HG02885 (cell line): ENCODE measurements around the gene HYOU1.
"Not testable (repeated sequence)": the region's sequence is repeated elsewhere in the genome, so short reads cannot be mapped to it uniquely, and the experiment has no call there.

Source experiments
- ATAC-seq: cut with Tn5 transposase; IDR thresholded peaks from one replicate; pipeline ENCODE4 v1.9.1; 2021; ENCODE audit warnings: mild to moderate bottlenecking; ENCODE audit not compliant: unreplicated experiment, poor library complexity

The HYOU1 gene

DNA sequence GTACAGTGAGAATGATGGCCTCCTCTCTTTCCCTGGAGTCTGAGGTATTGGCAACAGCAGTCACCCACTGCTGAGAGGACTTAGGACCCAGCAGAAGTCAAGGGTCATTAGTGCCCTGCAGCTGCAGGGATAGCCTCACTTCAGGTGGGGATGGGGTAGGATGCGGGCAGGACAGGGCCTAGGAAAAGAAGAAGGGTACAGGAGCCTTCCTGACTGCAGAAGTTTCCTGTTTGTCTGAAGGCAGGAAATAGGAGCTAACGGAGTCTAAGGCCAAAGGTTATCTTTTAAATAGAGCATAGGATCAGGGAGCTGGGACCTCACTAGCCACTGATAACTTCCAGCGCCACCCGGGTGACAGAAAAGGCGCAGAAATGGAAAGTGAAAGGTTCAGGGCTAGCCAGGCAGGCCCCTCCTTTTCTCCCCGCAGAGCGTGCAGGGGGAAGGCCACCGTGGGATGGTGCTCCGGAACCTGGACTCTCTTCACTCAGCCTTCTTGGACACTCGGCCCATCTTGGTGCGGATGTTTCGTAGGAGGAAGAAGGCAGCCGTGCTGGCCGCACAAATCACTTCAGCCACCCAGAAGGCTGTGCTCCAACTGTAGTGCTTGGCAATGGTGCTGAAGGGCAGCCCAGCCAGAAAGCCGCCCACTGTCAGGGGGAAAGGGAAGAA is 32.4 kb downstream of the HYOU1 start:
- no peak for ATAC-seq

DNA sequence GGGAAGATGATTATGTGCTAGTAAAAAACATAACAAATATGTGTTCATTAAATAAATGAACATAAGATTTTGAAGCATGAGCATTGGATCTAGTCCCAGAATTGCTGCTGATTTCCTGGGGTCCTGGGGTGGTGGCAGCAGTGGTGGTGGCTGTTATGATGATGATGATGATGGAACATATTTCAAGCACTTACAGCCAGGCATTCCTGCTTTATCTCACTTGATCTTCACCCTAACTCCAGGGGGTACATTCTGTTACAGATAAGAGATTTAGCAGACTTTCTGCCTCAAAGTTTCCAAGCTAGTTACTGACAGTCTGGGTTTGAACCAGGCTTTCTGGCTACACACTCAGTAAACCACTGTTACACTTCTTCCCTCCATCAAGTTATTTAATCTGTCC is 33.3 kb downstream of the HYOU1 start:
- ATAC-seq = no peak

DNA sequence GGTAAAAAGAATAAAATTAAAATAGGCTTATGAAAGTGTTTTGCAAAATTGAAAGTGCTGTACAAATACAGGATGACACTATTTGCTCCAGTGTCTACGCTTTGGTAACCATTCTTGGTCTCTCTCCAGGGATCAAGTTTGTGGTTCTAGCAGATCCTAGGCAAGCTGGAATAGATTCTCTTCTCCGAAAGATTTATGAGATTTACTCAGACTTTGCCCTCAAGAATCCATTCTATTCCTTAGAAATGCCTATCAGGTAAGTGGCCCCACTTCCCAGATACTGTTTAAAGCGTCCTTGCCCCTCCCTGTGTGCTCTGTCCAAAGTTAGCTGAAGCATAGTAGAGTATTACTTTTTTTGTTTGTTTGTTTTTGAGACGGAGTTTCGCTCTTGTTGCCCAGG is 35.4 kb downstream of the HYOU1 start:
- ATAC-seq = no peak

DNA sequence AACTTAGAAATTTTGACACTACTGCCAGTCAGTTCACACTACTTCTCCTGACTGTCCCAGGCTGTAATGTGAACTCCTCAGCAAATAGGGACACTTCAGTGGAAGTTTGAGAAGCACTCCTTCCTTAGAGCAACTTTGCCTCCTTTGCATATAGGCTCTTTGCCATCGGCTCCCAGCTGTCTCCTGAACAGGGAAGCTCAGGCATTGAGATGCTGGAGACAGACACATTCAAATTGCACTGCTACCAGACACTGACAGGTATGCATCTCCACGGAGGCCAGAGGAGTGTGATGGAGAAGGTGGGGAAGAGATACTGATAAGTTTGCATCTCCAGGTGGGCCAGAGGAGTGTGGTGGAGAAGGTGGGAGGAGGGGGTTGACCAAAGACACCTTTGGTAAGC is 37.0 kb downstream of the HYOU1 start:
- ATAC-seq = no peak

DNA sequence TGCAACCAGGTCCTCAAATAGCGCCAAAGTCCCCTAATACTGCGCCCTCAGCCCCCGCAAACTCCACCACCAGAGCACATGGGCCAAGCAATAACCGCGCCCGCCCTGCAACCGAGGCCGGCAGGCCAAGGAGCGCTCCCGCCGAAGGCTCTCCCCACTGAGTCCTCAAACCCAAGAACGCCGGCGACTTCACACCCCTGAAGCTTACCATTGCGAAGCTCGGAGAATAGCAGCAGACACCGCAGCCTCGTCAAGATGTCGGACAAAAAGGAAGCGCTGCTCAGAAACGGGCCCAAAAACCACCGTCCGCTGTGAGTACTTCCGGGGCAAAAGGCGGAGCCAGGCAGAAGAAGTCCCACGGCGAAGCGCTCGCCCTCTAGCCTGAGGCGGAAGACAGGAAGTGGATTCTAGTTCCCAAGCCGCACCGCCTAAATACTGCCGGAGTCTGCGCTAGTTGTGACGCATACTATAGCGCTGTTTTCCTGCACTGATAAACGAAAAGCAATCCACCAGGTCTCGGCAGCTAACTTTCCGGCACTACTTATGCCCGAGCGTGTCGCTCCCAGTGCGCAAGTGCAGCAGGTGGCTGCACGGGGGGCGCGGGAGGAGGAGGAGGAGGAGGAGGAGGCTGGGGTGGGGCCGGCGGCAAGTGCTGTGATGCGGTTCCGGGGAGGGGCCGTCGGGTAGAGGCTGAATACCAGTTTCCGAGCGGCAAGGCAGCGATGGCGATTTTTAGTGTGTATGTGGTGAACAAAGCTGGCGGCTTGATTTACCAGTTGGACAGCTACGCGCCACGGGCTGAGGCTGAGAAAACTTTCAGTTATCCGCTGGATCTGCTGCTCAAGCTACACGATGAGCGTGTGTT is 38.7 kb downstream of the HYOU1 start, which contains the start of the genes RPS25 and TRAPPC4:
TSS of gene RPS25 (minus strand) at position 270 of the 865 bp plus-strand sequence. CDS start at position 211, 59 bp downstream.
TSS of gene TRAPPC4 (plus strand) at position 693 of the 865 bp plus-strand sequence. CDS start at position 723, 30 bp downstream.
- ATAC-seq = peak; percentile 86

DNA sequence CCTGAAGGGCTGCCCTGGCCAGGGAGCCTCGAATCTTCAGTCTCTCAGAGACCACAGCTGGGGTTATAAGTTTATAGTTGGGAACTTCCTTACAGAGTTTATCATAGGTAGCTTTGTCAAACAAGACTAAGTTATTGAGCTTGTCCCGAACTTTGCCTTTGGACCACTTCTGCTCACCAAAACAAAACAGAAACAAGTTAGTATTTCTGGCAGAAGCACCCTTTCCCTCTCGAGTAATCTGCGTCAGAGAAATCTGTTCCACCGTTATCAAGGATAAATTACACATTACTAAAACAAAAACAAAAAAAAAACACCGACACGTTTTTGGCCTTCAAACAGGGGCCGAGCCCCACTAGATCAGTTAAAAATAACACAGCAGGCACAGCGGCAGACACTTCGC is 39.6 kb downstream of the HYOU1 start:
- not testable (repeated sequence) for ATAC-seq

DNA sequence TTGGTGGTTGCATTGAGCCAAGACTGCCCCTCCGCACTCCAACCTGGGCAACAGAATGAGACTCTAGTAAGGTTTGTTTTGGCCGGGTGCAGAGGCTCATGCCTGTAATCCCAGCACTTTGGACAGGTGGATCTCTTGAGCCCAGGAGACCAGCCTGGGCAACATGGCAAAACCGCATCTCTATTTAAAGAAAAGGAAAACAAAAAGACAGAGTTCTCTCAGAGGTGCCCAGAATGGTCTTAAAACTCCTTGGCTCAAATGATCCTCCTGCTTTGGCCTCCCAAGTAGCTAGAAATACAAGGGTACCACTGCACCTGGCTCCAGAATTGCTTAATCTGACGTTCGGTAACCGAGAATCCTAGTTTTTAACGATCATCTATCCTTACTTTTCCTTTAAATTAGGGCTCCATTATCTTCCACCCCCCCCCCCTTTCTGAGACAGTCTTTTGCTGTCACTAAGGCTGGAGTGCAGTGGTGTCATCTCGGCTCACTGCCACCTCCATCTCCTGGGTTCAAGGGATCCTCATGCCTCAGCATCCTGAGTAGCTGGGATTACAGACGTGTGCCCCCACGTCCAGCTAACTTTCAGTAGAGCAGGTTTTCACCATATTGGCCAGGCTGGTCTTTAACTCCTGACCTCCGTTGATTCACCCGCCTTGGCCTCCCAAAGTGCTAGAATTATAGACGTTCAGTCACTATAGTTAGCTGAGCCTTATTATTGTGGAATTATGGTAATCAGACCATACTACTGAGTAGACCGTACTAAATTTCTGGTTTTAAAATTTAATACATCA is 40.6 kb downstream of the HYOU1 start:
- no peak for ATAC-seq

DNA sequence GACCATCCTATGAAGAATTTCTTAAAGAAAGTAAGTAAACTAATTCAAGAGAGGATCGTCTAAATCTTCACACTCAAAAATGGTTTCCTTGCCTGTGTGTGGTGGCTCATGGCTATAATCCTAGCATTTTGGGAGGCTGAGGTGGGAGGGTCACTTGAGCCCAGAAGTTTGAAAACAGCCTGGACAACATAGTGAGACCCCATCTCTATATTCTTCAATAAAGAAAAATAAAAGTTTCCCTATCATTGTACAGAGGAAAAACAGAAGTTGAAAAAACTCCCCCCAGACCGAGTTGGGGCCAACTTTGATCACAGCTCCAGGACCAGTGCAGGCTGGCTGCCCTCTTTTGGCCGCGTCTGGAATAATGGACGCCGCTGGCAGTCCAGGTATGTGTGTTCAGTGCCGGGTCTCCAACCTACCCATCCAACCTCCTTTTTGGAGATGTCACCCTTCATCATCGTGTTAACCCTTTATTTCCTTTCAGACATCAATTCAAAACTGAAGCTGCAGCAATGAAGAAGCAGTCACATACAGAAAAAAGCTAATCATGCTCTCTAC is 41.9 kb downstream of the HYOU1 start:
- no peak for ATAC-seq

DNA sequence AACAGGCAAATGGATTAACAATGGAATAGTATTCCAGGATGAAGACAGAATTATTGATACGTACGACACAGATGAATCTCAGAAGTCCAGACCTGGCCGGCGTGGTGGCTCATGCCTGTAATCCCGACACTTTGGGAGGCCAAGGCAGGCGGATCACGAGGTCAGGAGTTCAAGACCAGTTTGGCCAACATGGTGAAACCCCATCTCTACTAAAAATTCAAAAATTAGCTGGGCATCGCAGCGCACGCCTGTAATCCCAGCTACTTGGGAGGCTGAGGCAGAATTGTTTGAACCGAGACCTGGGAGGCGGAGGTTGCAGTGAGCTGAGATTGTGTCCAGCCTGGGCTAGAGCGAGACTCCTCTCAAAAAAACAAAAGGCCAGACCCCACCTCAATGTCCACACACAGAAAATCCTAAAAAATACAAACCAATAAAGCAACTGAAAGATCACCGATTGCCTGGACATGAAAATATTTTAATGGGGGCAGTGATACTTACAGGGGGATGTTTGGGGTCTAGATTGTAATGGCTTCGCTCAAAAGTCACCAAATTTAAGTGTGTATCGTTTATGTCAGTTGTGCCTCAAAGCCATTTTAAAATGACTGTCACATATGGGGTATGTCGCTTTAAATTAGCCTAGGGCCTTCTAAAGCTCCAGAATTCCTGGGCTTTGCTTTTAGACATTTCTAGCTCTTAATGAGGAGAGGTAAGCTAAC is 42.6 kb downstream of the HYOU1 start:
- no peak for ATAC-seq

DNA sequence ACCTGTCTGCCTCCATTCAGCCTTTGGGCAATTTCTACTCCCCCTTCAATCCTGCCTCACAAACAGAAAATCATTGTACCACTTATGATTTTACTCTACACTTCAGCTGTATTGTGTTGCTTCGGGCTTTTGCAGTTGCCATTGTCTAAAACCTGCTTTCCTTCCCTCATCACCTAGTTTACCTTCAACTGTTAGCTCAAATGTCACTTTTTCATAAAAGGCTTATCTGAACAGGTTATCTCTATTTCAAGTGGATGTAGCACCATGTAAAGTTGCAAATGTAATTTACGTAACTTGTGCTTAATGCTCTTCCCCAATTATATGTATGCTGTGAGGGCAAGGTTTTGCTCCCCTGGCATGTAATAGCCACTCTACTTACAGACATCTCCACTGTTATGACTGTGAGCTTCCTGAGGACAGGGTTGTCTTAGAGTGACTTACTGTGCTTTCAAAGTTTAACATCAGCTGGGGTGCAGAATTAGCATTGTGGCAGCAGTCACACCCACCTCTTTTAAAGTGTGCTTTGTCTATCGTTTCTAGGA is 44.3 kb downstream of the HYOU1 start:
- ATAC-seq = no peak

DNA sequence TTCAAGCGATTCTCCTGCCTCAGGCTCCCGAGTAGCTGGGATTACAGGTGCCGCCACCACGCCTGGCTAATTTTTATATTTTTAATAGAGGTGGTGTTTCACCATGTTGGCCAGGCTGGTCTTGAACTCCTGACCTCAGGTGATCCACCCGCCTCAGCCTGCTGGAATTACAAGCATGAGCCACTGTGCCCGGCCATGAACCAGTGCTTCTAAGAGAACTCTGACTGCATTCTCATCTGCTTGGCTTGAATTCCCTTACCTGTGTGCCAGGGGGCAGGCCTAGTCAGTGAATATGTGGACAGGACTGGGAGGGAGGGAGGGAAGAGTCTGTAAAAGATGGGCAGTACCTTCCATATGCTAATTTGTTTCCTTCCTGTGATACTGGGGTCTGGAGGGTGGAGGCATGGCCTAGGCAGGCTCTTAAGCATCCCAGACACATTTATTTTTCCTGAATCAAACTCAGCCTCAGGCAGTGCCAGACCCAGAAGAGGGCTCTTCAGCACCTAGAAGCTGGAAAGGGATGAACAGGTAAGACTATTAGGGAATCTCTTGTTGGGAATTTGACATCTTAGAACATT is 45.4 kb downstream of the HYOU1 start:
- no peak for ATAC-seq

DNA sequence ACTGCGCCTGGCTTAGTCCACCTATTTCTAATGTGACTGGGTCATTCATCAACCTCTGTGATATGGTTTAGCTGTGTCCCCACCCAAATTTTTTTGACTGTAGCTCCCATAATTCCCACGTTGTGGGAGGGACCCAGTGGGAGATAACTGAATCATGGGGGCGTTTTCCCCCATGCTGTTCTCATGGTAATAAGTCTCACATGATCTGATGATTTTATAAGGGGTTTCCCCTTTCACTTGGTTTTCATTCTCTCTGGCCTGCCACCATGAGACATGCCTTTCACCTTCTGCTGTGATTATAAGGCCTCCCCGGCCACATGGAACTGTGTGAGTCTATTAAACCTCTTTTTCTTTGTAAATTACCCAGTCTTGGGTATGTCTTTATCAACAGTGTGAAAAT is 50.3 kb downstream of the HYOU1 start:
- no peak for ATAC-seq

DNA sequence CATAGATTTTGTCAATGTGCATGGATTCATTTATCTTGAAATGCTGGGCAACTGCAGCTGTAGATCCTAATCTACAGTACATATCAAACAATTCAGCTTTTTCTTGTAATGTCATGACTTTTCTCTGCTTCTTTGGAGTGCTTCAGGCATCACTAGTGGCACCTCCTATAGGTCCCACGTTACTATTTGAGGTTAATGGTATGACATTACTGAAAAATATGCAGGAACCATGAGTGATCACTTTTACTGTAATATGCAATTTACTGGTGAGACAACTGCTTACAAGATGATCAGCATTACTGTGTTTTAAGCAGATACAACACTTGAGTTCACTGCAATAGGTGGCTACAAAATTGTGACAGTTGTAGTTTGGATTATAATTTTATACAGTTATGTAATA is 56.1 kb downstream of the HYOU1 start:
- ATAC-seq = no peak

DNA sequence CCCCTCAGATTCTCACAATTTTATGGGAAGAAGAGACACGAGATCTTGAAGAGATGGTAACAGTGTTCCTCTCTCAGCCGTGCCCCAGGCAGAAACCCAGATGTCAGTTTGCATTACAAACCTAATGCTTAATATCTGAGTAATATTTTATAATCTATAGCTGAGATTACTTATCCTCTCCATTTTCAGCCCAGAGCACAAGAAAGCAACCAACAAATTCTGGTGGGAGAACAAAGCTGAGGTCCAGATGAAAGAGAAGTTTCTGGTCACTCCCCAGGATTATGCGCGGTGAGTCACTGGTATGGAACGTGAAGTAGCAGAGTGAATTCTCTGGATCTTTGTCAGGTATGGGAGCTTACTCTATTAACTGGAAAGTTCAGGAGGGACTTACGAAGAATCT is 58.2 kb downstream of the HYOU1 start:
- ATAC-seq = no peak

DNA sequence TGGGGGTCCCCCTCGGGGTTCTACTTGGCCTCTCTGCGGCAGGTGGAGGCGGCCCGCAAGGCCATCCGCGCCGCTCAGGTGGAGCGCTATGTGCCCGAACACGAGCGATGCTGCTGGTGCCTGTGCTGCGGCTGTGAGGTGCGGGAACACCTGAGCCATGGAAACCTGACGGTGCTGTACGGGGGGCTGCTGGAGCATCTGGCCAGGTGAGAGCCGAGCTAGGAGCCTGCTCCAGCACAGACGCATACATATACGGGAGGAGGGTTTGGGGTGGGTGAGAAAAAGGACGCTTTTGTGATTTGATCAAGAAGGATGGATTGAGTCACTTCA is 58.7 kb downstream of the HYOU1 start:
- ATAC-seq = no peak

DNA sequence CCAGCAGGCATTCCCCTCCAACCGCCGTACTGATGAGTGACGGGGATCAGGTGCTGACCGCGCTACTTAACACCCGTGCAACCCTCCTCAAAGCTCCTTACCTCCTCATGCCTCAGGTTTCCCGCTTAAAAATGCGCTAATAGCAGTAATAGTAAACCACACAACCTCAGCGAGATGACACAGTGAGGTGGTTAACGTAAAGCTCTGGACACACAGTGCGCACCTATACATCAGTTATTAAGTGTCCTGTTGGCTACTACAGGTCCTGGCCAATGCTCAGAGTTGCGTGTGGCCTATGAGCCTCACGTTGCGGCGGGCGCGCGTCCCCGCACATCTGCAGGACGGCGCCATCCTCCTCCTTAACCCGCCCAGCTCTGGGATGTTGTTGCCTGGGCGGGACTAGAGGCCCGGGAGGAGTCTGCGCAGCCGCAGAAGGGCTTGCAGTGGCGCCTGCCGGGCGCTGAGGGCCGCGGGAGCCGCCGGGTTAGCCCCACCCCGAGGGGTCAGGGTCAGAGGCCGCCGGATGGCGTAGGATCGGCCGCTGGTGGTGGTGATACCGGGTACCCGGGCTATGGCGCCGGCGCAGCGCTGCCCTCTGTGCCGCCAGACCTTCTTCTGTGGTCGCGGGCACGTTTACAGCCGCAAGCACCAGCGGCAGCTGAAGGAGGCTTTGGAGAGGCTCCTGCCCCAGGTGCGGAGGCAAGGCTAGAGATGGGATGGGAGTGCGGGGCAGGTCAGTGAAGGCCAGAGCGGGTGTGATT is 59.2 kb downstream of the HYOU1 start, which contains the start of gene CENATAC:
TSS of gene CENATAC (plus strand) at position 512 of the 761 bp plus-strand sequence. CDS start at position 572, 60 bp downstream.
- peak; percentile 92 for ATAC-seq

DNA sequence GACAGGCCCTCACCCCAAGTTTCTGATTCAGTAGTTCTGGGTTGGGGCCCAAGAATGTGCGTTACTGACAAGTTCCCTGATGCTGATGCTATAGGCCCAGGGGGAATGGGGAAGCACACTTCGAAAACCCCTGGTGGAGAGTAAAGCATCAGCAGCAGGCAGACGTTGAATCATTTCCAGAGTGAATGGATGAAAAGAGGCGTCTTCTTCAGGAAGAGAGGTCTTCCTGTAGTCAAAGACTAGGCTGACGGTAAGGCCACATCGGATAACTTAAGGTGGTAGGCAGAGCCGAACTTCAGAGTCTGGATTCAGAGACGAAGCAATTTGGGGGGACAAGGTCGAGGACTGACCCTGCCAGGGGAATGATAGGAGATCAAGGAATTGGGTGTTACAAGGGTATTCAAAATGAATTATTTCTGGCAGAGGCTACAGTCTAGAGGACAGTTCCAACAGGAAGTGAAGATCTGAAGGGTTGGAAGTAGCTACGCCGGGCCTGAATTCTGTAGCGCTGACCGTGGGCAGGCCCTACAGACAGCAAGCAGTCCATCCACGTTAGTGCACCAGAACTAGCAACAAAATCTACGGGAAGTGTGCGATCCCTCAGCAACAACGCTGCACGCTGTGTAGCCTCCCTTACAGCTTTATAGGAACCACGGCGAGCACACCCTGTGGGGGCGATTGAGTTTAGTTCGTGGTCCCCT is 59.9 kb downstream of the HYOU1 start:
- peak; percentile 19 for ATAC-seq
